BJ (cell line): ENCODE measurements around the gene SRSF1. TPM values are rescaled to one million over a fixed set of nuclear protein-coding genes. Genes with fewer than 3 reads are reported as not detected.
"Not testable (repeated sequence)": the region's sequence is repeated elsewhere in the genome, so short reads cannot be mapped to it uniquely, and the experiment has no call there.

Experiments
- CTCF ChIA-PET: fragments of 350-600 bp; formaldehyde crosslinking; extraction: SDS; loops from one replicate; lab custom pipeline; 2021; ENCODE audit warnings: antibody characterized with exemption, inconsistent platforms; lab: Yijun Ruan, JAX
- POLR2A ChIA-PET: fragments of 300-600 bp; sonication (Branson Sonifier 250); formaldehyde crosslinking; extraction: SDS; loops from one replicate; lab custom pipeline; 2021; ENCODE audit warnings: antibody characterized with exemption; lab: Charles Lee
- DNase-seq: peaks from one replicate; pipeline ENCODE4 v3.0.0-alpha.2; 2011; ENCODE audit warnings: low read depth
- H3K27me3 ChIP-seq: 2 replicates; pipeline ENCODE4 v1.6.0; 2011; ENCODE audit warnings: low read length; ENCODE audit not compliant: control insufficient read depth, insufficient read depth
- H3K36me3 ChIP-seq: 2 replicates; pipeline ENCODE4 v1.5.1; 2011; ENCODE audit warnings: low read length; ENCODE audit not compliant: control insufficient read depth, insufficient read depth
- H3K4me3 ChIP-seq: 2 replicates; pipeline ENCODE4 v1.5.1; 2011; ENCODE audit warnings: low read depth, mild to moderate bottlenecking, control low read depth, low read length
- CTCF ChIP-seq: IDR thresholded peaks from 2 replicates; pipeline ENCODE4 v1.5.1; 2011; ENCODE audit warnings: low read depth, mild to moderate bottlenecking, control low read depth, inconsistent platforms, low read length, moderate library complexity; ENCODE audit not compliant: insufficient read depth
- polyA plus RNA-seq: library from polyadenylated mRNA; depleted of rRNA; stranded (reverse); fragments of >200 nt; gene quantifications from 2 replicates; pipeline ENCODE4 v1.2.3, GENCODE V29; 2011

SRSF1 gene
- polyA plus RNA-seq, 1 experiment: 236 TPM

- H3K27me3 ChIP-seq: no peaks in the 10 kb centered on the region
- peaks cover 12% of the 10 kb centered on the region for H3K36me3 ChIP-seq
- no peak overlapping the region for H3K4me3 ChIP-seq
- TF ChIP-seq CTCF: no peak
- CTCF ChIA-PET: interaction anchor here (0.9 to 1.3 kb wide), 5 partner anchors 15 to 42 kb away, joined by 3 to 4 read pairs (median 3); partner anchors contain the start of gene CUEDC1
- POLR2A ChIA-PET: interaction anchor here (0.5 to 0.7 kb wide), 3 partner anchors 48 to 142 kb away, joined by 3 to 14 read pairs (median 5); no protein-coding TSS in a partner anchor
- DNase-seq: no peak
Observed at GRCh38 chr17:57975044-57975443, 32.0 kb downstream of the SRSF1 start.

- H3K36me3 ChIP-seq: peaks cover 12% of the 10 kb centered on the region
- DNase-seq, H3K4me3 ChIP-seq, POLR2A ChIA-PET, H3K27me3 ChIP-seq: not testable (repeated sequence)
- CTCF ChIA-PET: interaction anchor here (1.1 to 1.7 kb wide), 4 partner anchors 14 to 81 kb away, joined by 3 to 7 read pairs (median 3); no protein-coding TSS in a partner anchor
Observed at GRCh38 chr17:57974053-57974824, 32.8 kb downstream of the SRSF1 start.

GRCh38 chr17:57972151-57972550, 34.9 kb downstream of the SRSF1 start:
- ChIA-PET POLR2A (no interaction called here), CTCF (interaction anchor here (1.3 to 1.7 kb wide), 3 partner anchors 16 to 100 kb away, joined by 3 to 7 read pairs (median 3); no protein-coding TSS in a partner anchor)
- no peaks in the 10 kb centered on the region for H3K27me3 ChIP-seq
- no peak overlapping the region for H3K4me3 ChIP-seq
- H3K36me3 ChIP-seq: peaks cover 10% of the 10 kb centered on the region
- TF ChIP-seq CTCF: no peak
- DNase-seq: no peak

- TF ChIP-seq CTCF: no peak
- POLR2A ChIA-PET: no interaction called here
- CTCF ChIA-PET: interaction anchor here (0.9 to 2.0 kb wide), 5 partner anchors 9 to 113 kb away, joined by 3 to 10 read pairs (median 4); no protein-coding TSS in a partner anchor
Observed at GRCh38 chr17:57971572-57971971, 35.5 kb downstream of the SRSF1 start.

GRCh38 chr17:57970710-57971109, 36.3 kb downstream of the SRSF1 start:
- Histone ChIP-seq H3K4me3 (no peak overlapping the region), H3K27me3 (no peaks in the 10 kb centered on the region), H3K36me3 (peaks cover 5% of the 10 kb centered on the region)
- POLR2A ChIA-PET: no interaction called here
- no peak for TF ChIP-seq CTCF
- DNase-seq: no peak
- CTCF ChIA-PET: interaction anchor here (0.9 to 2.0 kb wide), 7 partner anchors 8 to 112 kb away, joined by 3 to 10 read pairs (median 4); no protein-coding TSS in a partner anchor

More at GRCh38 chr17:57971572-57971971, 35.5 kb downstream of the SRSF1 start:
- no peaks in the 10 kb centered on the region for H3K27me3 ChIP-seq
- H3K36me3 ChIP-seq: peaks cover 7% of the 10 kb centered on the region
- no peak overlapping the region for H3K4me3 ChIP-seq
- no peak for DNase-seq
